HepG2 (cell line): ENCODE results near the gene EIF3J. TPM values are rescaled to one million over a fixed set of nuclear protein-coding genes. Genes with fewer than 3 reads are reported as not detected.

Experiments
- BRCA1 ChIP-seq: sonication (generic); formaldehyde crosslinking; IDR thresholded peaks from 2 replicates; pipeline ENCODE4 v1.4.0; 2020; ENCODE audit warnings: missing genetic modification reagents
- CCDC6 ChIP-seq: sonication (generic); formaldehyde crosslinking; IDR thresholded peaks from 2 replicates; pipeline ENCODE4 v1.8.1; 2022; ENCODE audit warnings: mild to moderate bottlenecking, missing genetic modification reagents, moderate library complexity
- DPF2 ChIP-seq: sonication (generic); formaldehyde crosslinking; IDR thresholded peaks from 2 replicates; pipeline ENCODE4 v1.4.0; 2020; ENCODE audit warnings: mild to moderate bottlenecking, low read depth, missing genetic modification reagents, borderline replicate concordance
- HDAC1 ChIP-seq: sonication (generic); formaldehyde crosslinking; IDR thresholded peaks from 2 replicates; pipeline ENCODE4 v1.5.1; 2020; ENCODE audit warnings: mild to moderate bottlenecking, missing genetic modification reagents
- MTA3 ChIP-seq: sonication (generic); formaldehyde crosslinking; IDR thresholded peaks from 2 replicates; pipeline ENCODE4 v1.4.0; 2020; ENCODE audit warnings: missing genetic modification reagents
- NFATC3 ChIP-seq: sonication (generic); formaldehyde crosslinking; IDR thresholded peaks from 2 replicates; pipeline ENCODE4 v1.5.1; 2020; ENCODE audit warnings: mild to moderate bottlenecking, missing genetic modification reagents
- NFE2 ChIP-seq: sonication (generic); formaldehyde crosslinking; IDR thresholded peaks from 2 replicates; pipeline ENCODE4 v1.4.0; 2020; ENCODE audit warnings: missing genetic modification reagents
- POLR2A ChIP-seq, 2 experiments: IDR thresholded peaks; 2 replicates each; pipeline ENCODE4 v1.6.1; 2011; ENCODE audit warnings: low read depth in 2 of 2, low read length in 2 of 2, mild to moderate bottlenecking in 1 of 2, moderate library complexity in 1 of 2; ENCODE audit not compliant: insufficient read depth in 1 of 2
- RBM22 ChIP-seq: fragments of 200-400 bp; formaldehyde crosslinking; optimal IDR thresholded peaks from 2 replicates; pipeline ENCODE3; 2017; ENCODE audit warnings: mild to moderate bottlenecking, low read length, moderate library complexity
- SIN3B ChIP-seq: fragments of 150-350 bp; IDR thresholded peaks from 2 replicates; pipeline ENCODE4 v1.6.1; 2014; ENCODE audit warnings: low read length
- SP1 ChIP-seq, 2 experiments: fragments of 450-650 bp in 1 of 2; sonication (generic) in 1 of 2; formaldehyde crosslinking in 1 of 2; IDR thresholded peaks; 2 replicates each; pipeline versions ENCODE4 v1.4.0 to v1.6.1; 2016 to 2020; ENCODE audit warnings: missing genetic modification reagents in 1 of 2
- U2AF2 ChIP-seq: fragments of 200-400 bp; formaldehyde crosslinking; IDR thresholded peaks from 2 replicates; pipeline ENCODE4 v1.6.1; 2017; ENCODE audit warnings: low read depth, mild to moderate bottlenecking, low read length
- ZEB1 ChIP-seq: IDR thresholded peaks from 2 replicates; pipeline ENCODE4 v1.6.1; 2012; ENCODE audit warnings: mild to moderate bottlenecking, low read depth, inconsistent platforms; ENCODE audit not compliant: insufficient replicate concordance
- ZNF17 ChIP-seq: sonication (generic); formaldehyde crosslinking; IDR thresholded peaks from 2 replicates; pipeline ENCODE4 v1.5.0; 2020; ENCODE audit warnings: mild to moderate bottlenecking, missing genetic modification reagents
- ZNF20 ChIP-seq: sonication (generic); formaldehyde crosslinking; IDR thresholded peaks from 2 replicates; pipeline ENCODE4 v1.4.0; 2020; ENCODE audit warnings: mild to moderate bottlenecking, moderate library complexity, missing genetic modification reagents
- ZNF234 ChIP-seq: sonication (generic); formaldehyde crosslinking; conservative IDR thresholded peaks from 2 replicates; pipeline ENCODE4 v1.5.1; 2020; ENCODE audit warnings: mild to moderate bottlenecking, missing genetic modification reagents
- ZNF337 ChIP-seq: sonication (generic); formaldehyde crosslinking; IDR thresholded peaks from 2 replicates; pipeline ENCODE4 v1.5.1; 2020; ENCODE audit warnings: missing genetic modification reagents, low read depth, mild to moderate bottlenecking, borderline replicate concordance
- ZNF530 ChIP-seq: sonication (generic); formaldehyde crosslinking; IDR thresholded peaks from 2 replicates; pipeline ENCODE4 v1.5.0; 2020; ENCODE audit warnings: low read depth, mild to moderate bottlenecking, missing genetic modification reagents
- ZNF558 ChIP-seq: sonication (generic); formaldehyde crosslinking; IDR thresholded peaks from 2 replicates; pipeline ENCODE4 v1.9.0; 2022; ENCODE audit warnings: mild to moderate bottlenecking, missing genetic modification reagents, borderline replicate concordance
- ZNF720 ChIP-seq: sonication (generic); formaldehyde crosslinking; IDR thresholded peaks from 2 replicates; pipeline ENCODE4 v1.4.0; 2020; ENCODE audit warnings: missing genetic modification reagents
- ZNF749 ChIP-seq: sonication (generic); formaldehyde crosslinking; IDR thresholded peaks from 2 replicates; pipeline ENCODE4 v1.8.0; 2022; ENCODE audit warnings: mild to moderate bottlenecking, missing genetic modification reagents, moderate library complexity, borderline replicate concordance
- ZSCAN29 ChIP-seq: sonication (generic); formaldehyde crosslinking; conservative IDR thresholded peaks from 2 replicates; pipeline ENCODE4 v1.4.0; 2020; ENCODE audit warnings: mild to moderate bottlenecking, missing genetic modification reagents
- polyA plus RNA-seq, 8 experiments: library from polyadenylated mRNA; depleted of rRNA in 3 of 8; stranded (reverse) in 7 of 8; unstranded in 1 of 8; fragments of >200 nt; fragmentation: Illumina TruSeq in 4 of 8; extraction: Trizol in 4 of 8; gene quantifications; 2 replicates each; pipeline versions ENCODE4 v1.2.1 to v1.2.3, GENCODE V29; 2011 to 2016; ENCODE audit warnings: low read depth in 4 of 8, missing spikeins in 1 of 8, mixed read lengths in 1 of 8; ENCODE audit not compliant: insufficient read depth in 1 of 8
- total RNA-seq, 5 experiments: library from RNA; depleted of rRNA; stranded (reverse); fragments of >200 nt; fragmentation: Illumina TruSeq; extraction: Trizol; gene quantifications; 2 replicates each; pipeline ENCODE4 v1.2.3, GENCODE V29; 2016; ENCODE audit warnings: low read depth in 1 of 5
- TF ChIP-seq, protein P1 (sequence below): sonication (generic); formaldehyde crosslinking; IDR thresholded peaks from 2 replicates; pipeline ENCODE4 v1.5.0; 2020; ENCODE audit warnings: missing genetic modification reagents
- TF ChIP-seq, protein P2 (sequence below), 2 experiments: sonication (generic) in 1 of 2; formaldehyde crosslinking in 1 of 2; IDR thresholded peaks; 2 replicates each; pipeline versions ENCODE4 v1.4.0 to v1.6.1; 2018 to 2020; ENCODE audit warnings: missing genetic modification reagents in 2 of 2, borderline replicate concordance in 1 of 2, low read depth in 1 of 2, mild to moderate bottlenecking in 1 of 2, missing biosample characterization in 1 of 2
- TF ChIP-seq, protein P3 (sequence below): sonication (generic); formaldehyde crosslinking; IDR thresholded peaks from 2 replicates; pipeline ENCODE4 v1.4.0; 2020; ENCODE audit warnings: mild to moderate bottlenecking, low read depth, missing genetic modification reagents
- TF ChIP-seq, protein P4 (sequence below): IDR thresholded peaks from 2 replicates; pipeline ENCODE4 v1.6.1; 2016

EIF3J gene
- total and polyA plus RNA-seq, 2 of the 13 experiments (the other 11 are each of a cell fraction or from before 2014, with no cell fraction given), result 51.7 to 69.2 TPM

DNA sequence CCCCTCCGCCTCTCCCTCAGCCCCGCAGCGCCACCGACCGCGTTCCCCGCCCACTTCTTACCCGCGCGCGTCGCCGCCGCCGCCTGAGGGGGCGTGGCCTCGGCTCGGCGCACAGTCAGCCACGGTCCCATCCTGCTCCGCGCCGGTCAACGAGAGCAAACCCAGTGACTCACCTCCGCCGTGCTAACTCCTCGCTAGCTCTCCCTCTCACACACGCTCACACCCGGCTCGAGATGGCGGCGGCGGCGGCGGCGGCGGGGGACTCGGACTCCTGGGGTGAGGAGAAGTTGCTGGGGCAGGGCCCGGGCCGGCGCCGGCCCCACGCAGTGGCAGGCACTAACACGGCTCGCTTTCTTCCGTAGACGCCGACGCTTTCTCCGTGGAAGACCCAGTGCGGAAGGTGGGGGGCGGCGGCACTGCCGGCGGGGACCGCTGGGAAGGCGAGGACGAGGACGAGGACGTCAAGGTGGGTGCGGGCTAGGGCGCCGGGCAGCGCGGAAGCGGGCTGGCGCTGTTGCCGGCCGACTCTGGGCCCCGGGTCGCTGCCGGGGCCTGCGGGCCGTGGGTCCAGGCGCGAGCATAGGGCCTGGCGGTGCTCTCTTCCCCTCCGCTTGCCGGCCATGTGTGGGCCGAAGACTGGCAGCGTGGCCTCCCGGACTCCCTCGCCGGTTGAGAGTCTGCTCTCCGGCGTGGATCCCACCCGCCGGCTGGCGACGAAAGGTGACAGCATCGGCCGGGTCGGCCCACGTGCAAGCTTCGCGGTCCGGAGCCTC is at the start of gene EIF3J (continued):
- no peak for TF ChIP-seq SP1 (IDR thresholded peaks at IDR 0.05)
- peak; percentile 86 for TF ChIP-seq SP1 (CRISPR knock-in tag; IDR thresholded peaks at IDR 0.05)
- TF ChIP-seq U2AF2, result no peak
- TF ChIP-seq ZSCAN29 (CRISPR knock-in tag), result 0 out of 2 replicates have a peak, but pooled peaks have one; percentile 19
- TF ChIP-seq ZEB1, result no peak
- TF ChIP-seq MTA3 (CRISPR knock-in tag), result no peak
- no peak for TF ChIP-seq BRCA1
- TF ChIP-seq ZNF234, result 0 out of 2 replicates have a peak, but pooled peaks have one; percentile 34
- peak; percentile 38 for TF ChIP-seq HDAC1 (CRISPR knock-in tag)
- TF ChIP-seq ZNF20, result no peak
- TF ChIP-seq DPF2 (CRISPR knock-in tag), result no peak
- TF ChIP-seq NFATC3, result no peak
- peak; percentile 69; the same call in 1 of the 2 replicates for TF ChIP-seq ZNF749 (CRISPR knock-in tag)
- TF ChIP-seq, protein P1, sequence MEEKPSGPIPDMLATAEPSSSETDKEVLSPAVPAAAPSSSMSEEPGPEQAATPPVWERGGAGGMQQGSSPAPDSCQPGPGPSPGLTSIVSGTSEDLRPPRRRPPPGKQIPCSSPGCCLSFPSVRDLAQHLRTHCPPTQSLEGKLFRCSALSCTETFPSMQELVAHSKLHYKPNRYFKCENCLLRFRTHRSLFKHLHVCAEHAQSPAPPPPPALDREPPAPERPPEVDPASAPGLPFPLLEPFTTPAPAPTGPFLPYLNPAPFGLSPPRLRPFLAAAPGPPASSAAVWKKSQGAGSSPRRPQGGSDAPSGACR, result no peak
- no peak for TF ChIP-seq SIN3B
- TF ChIP-seq, protein P2, sequence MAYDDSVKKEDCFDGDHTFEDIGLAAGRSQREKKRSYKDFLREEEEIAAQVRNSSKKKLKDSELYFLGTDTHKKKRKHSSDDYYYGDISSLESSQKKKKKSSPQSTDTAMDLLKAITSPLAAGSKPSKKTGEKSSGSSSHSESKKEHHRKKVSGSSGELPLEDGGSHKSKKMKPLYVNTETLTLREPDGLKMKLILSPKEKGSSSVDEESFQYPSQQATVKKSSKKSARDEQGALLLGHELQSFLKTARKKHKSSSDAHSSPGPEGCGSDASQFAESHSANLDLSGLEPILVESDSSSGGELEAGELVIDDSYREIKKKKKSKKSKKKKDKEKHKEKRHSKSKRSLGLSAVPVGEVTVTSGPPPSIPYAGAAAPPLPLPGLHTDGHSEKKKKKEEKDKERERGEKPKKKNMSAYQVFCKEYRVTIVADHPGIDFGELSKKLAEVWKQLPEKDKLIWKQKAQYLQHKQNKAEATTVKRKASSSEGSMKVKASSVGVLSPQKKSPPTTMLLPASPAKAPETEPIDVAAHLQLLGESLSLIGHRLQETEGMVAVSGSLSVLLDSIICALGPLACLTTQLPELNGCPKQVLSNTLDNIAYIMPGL (CRISPR knock-in tag; IDR thresholded peaks at IDR 0.05; ENCODE audit: borderline replicate concordance in 1 of 2, low read depth in 1 of 2), result peak; percentile 37 to 81; a peak in 3 of 4 replicates
- peak; percentile 29 to 85; a peak in 3 of 4 replicates for TF ChIP-seq POLR2A (IDR thresholded peaks at IDR 0.05; ENCODE audit: insufficient read depth in 1 of 2, low read depth in 2 of 2, low read length in 2 of 2)
- TF ChIP-seq ZNF337, result 0 out of 2 replicates have a peak, but pooled peaks have one; percentile 28
- no peak; the same call in 1 of the 2 replicates for TF ChIP-seq ZNF558 (CRISPR knock-in tag)
- no peak for TF ChIP-seq ZNF530 (CRISPR knock-in tag)
- TF ChIP-seq NFE2 (CRISPR knock-in tag), result no peak
- no peak for TF ChIP-seq ZNF17 (CRISPR knock-in tag)
- TF ChIP-seq CCDC6, result peak; percentile 87
- TF ChIP-seq ZNF720 (CRISPR knock-in tag), result no peak
- TF ChIP-seq, protein P3, sequence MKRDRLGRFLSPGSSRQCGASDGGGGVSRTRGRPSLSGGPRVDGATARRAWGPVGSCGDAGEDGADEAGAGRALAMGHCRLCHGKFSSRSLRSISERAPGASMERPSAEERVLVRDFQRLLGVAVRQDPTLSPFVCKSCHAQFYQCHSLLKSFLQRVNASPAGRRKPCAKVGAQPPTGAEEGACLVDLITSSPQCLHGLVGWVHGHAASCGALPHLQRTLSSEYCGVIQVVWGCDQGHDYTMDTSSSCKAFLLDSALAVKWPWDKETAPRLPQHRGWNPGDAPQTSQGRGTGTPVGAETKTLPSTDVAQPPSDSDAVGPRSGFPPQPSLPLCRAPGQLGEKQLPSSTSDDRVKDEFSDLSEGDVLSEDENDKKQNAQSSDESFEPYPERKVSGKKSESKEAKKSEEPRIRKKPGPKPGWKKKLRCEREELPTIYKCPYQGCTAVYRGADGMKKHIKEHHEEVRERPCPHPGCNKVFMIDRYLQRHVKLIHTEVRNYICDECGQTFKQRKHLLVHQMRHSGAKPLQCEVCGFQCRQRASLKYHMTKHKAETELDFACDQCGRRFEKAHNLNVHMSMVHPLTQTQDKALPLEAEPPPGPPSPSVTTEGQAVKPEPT (CRISPR knock-in tag), result no peak
- TF ChIP-seq, protein P4, sequence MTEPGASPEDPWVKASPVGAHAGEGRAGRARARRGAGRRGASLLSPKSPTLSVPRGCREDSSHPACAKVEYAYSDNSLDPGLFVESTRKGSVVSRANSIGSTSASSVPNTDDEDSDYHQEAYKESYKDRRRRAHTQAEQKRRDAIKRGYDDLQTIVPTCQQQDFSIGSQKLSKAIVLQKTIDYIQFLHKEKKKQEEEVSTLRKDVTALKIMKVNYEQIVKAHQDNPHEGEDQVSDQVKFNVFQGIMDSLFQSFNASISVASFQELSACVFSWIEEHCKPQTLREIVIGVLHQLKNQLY (CRISPR knock-in tag), result no peak
- no peak for TF ChIP-seq RBM22
